SK-N-MC (cell line): ENCODE measurements around the gene POLR3A.

ENCODE experiments used
- EZH2 ChIP-seq: fragments of 200-600 bp; sonication (generic); IDR thresholded peaks from one replicate; pipeline ENCODE4 v1.6.1; 2017; ENCODE audit warnings: antibody characterized with exemption
- FOXP2 ChIP-seq: optimal IDR thresholded peaks from 2 replicates; pipeline ENCODE3; 2011; ENCODE audit warnings: mild to moderate bottlenecking, moderate library complexity; ENCODE audit not compliant: insufficient read depth; ENCODE audit errors: extremely low read length, control extremely low read depth
- POLR2AphosphoS5 ChIP-seq: IDR thresholded peaks from 2 replicates; pipeline ENCODE4 v1.6.1; 2012; ENCODE audit warnings: mild to moderate bottlenecking, low read depth, low read length, borderline replicate concordance

GRCh38 chr10:77967611-77968022 is 61.7 kb downstream of the POLR3A start:
- TF ChIP-seq POLR2AphosphoS5, result no peak
- no peak for TF ChIP-seq EZH2
- TF ChIP-seq FOXP2, result no peak
